Measurements from ENCODE around the gene SAXO2. TPM values are rescaled to one million over a fixed set of nuclear protein-coding genes. Genes with fewer than 3 reads are reported as not detected.
"Not testable (repeated sequence)": the region's sequence is repeated elsewhere in the genome, so short reads cannot be mapped to it uniquely, and the experiment has no call there.

The SAXO2 gene
- total RNA-seq, 3 donors from 2014 or later (not counting 1 experiment from before 2014, with no cell fraction given): 0.83 to 6.5 (median 1.6) TPM

DNA sequence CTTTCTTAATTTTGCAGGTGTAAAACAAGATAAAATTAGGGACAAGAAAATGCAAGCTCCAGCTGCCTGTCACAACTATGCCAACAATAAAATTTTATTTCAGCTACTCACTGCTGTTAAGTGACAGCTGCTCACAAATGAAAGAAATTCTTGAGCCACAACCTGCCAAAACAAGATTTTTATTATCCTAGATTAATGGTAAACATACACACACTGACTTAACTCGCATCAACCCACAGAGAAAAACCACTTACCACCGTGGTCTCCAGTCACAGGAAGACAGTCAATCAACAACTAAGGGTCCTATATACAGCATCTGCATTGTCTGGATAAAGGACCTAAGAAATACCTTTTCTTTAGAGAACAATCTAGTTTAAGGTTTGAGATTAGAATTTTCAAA, 31.4 kb upstream of the SAXO2 start:
- ATAC-seq (no peak), DNase-seq (no peak)
- peaks cover 7% of the 10 kb centered on the region for H3K36me3 Mint-ChIP-seq
- H3K4me1 ChIP-seq (ENCODE audit: control insufficient read depth, insufficient read depth, low read length): no peaks in the 10 kb centered on the region
- H3K4me3 Mint-ChIP-seq: no peak overlapping the region
- TF ChIP-seq, protein P1, sequence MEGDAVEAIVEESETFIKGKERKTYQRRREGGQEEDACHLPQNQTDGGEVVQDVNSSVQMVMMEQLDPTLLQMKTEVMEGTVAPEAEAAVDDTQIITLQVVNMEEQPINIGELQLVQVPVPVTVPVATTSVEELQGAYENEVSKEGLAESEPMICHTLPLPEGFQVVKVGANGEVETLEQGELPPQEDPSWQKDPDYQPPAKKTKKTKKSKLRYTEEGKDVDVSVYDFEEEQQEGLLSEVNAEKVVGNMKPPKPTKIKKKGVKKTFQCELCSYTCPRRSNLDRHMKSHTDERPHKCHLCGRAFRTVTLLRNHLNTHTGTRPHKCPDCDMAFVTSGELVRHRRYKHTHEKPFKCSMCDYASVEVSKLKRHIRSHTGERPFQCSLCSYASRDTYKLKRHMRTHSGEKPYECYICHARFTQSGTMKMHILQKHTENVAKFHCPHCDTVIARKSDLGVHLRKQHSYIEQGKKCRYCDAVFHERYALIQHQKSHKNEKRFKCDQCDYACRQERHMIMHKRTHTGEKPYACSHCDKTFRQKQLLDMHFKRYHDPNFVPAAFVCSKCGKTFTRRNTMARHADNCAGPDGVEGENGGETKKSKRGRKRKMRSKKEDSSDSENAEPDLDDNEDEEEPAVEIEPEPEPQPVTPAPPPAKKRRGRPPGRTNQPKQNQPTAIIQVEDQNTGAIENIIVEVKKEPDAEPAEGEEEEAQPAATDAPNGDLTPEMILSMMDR (IDR thresholded peaks at IDR 0.05): no peak
- H3K27ac ChIP-seq (ENCODE audit: low read length): no peak overlapping the region
- 13% methylated on average over 2 of the region's 2 CpGs for WGBS (ENCODE audit: insufficient coverage)
- H3K36me3 ChIP-seq (ENCODE audit: control insufficient read depth, insufficient read depth, low read length): peaks cover 27% of the 10 kb centered on the region
- intact Hi-C loops (cut with micrococcal nuclease): no loop called here
- H3K27me3 ChIP-seq (ENCODE audit: control insufficient read depth, insufficient read depth, low read length): no peaks in the 10 kb centered on the region
- no peaks in the 10 kb centered on the region for H3K9me3 Mint-ChIP-seq
- H3K27ac Mint-ChIP-seq: peak overlapping the region in 1 of 2 donors; percentile 25
- no peaks in the 10 kb centered on the region for H3K9me3 ChIP-seq (ENCODE audit: control insufficient read depth, insufficient read depth, low read length)
- H3K27me3 Mint-ChIP-seq (ENCODE audit: low read depth in 2 of 2): no peaks in the 10 kb centered on the region
- H3K4me1 Mint-ChIP-seq: peaks cover 12 to 15% of the 10 kb centered on the region in 2 donors
- no peak overlapping the region for H3K4me3 ChIP-seq (ENCODE audit: low read length)

DNA sequence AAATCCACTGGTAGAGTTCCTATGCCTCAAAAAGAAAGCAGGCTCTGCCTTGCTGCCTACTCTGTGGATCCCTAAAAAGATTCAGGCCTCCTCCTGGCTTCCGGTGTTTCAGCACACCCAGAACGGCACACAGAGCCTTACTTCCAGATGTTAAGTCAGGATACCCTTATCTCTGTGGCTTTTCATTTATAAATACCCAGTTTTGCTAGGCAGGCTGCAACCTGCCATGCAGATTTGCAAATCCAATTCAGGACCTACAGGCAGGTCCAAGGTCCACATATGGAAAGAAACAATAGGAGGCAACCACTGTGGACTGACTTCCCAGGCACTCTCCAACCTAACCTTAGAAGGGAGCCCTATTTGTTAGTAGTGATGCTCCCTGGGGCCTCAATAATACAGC, 30.8 kb upstream of the SAXO2 start:
- intact Hi-C loops (cut with micrococcal nuclease): no loop called here
- Histone ChIP-seq H3K4me1 (ENCODE audit: control insufficient read depth, insufficient read depth, low read length) (no peaks in the 10 kb centered on the region), H3K27ac (ENCODE audit: low read length) (no peak overlapping the region), H3K9me3 (ENCODE audit: control insufficient read depth, insufficient read depth, low read length) (no peaks in the 10 kb centered on the region), H3K27me3 (ENCODE audit: control insufficient read depth, insufficient read depth, low read length) (no peaks in the 10 kb centered on the region), H3K36me3 (ENCODE audit: control insufficient read depth, insufficient read depth, low read length) (peaks cover 23% of the 10 kb centered on the region), H3K4me3 (ENCODE audit: low read length) (no peak overlapping the region)
- H3K4me3 Mint-ChIP-seq: no peak overlapping the region
- TF ChIP-seq, protein P1 (IDR thresholded peaks at IDR 0.05): no peak
- peaks cover 12 to 15% of the 10 kb centered on the region in 2 donors for H3K4me1 Mint-ChIP-seq
- no peaks in the 10 kb centered on the region for H3K27me3 Mint-ChIP-seq (ENCODE audit: low read depth in 2 of 2)
- no peak overlapping the region for H3K27ac Mint-ChIP-seq
- peaks cover 1% of the 10 kb centered on the region for H3K36me3 Mint-ChIP-seq
- WGBS (ENCODE audit: insufficient coverage): 95% methylated on average over 2 of the region's 2 CpGs
- H3K9me3 Mint-ChIP-seq: no peaks in the 10 kb centered on the region
- DNase-seq (no peak), ATAC-seq (no peak)

DNA sequence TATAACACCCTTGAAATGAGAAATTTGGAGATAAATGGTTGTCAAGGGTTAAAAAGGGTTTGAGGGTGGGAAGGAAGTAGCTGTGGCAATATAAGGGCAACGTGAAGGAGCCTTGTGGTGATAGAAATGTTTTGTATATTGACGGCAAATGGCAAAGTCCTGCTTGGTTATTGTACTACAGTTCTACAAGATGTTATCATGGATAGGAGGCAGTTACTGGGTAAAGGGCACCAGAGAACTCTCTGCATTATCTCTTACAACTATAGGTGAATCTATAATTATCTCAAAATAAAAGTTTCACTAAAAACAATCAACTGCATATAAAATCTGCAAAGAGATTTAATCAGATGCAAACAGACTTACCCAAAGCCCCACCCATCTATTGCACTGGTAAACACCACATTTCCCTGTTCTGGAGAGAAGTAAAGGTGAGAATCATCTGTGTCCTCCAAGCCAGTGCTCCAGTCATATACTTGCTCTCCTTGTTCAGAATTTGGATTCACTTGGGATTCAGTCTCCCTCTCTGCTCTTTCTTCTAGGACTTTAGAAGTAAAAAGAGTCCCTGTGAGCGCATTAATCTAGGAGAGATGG, 24.6 kb upstream of the SAXO2 start:
- H3K9me3 ChIP-seq (ENCODE audit: control insufficient read depth, insufficient read depth, low read length); H3K36me3 Mint-ChIP-seq; H3K27me3 ChIP-seq (ENCODE audit: control insufficient read depth, insufficient read depth, low read length); ATAC-seq; H3K27me3 Mint-ChIP-seq (ENCODE audit: low read depth in 2 of 2); H3K4me1 ChIP-seq (ENCODE audit: control insufficient read depth, insufficient read depth, low read length); intact Hi-C loops (cut with micrococcal nuclease); H3K9me3 Mint-ChIP-seq; H3K4me3 ChIP-seq (ENCODE audit: low read length); H3K27ac ChIP-seq (ENCODE audit: low read length); H3K27ac Mint-ChIP-seq; DNase-seq; H3K4me3 Mint-ChIP-seq: not testable (repeated sequence)
- H3K36me3 ChIP-seq (ENCODE audit: control insufficient read depth, insufficient read depth, low read length): peaks cover 16% of the 10 kb centered on the region
- peaks cover 3 to 12% of the 10 kb centered on the region in 2 donors for H3K4me1 Mint-ChIP-seq
- 40% methylated on average over 2 of the region's 3 CpGs for WGBS (ENCODE audit: insufficient coverage)

DNA sequence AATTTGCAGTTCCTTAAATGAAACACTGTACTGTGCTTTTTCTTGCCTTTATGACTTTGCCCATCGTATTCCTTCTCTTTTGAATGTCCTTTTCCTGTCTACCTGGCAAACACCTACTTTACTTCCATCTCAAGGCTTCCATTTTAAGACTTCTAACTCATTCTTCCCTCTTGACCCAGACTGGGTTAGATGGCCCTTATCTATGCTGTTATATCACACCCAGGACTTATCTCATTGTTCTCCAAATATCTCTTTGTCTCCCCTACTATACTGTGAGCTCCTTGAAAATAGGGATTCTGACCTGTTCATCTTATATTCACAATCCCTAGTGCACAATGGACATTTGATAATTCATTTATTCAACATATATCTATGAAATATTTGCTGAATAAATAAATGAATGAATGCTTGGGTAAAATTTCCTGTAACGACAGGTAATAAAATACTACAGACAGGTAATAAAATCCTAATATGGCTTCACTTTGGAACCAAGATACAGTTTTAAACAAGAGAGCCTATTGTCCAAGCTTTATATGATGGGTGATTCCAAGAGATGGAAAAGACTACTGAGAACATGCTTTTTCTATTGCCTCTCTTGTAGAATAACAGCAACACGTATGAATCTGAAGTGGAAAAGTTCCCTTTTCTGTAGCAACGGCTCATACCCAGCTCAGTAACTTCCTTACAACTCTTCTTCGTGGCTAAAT, 22.8 kb upstream of the SAXO2 start:
- peaks cover 7% of the 10 kb centered on the region for H3K36me3 Mint-ChIP-seq
- H3K9me3 ChIP-seq (ENCODE audit: control insufficient read depth, insufficient read depth, low read length): no peaks in the 10 kb centered on the region

DNA sequence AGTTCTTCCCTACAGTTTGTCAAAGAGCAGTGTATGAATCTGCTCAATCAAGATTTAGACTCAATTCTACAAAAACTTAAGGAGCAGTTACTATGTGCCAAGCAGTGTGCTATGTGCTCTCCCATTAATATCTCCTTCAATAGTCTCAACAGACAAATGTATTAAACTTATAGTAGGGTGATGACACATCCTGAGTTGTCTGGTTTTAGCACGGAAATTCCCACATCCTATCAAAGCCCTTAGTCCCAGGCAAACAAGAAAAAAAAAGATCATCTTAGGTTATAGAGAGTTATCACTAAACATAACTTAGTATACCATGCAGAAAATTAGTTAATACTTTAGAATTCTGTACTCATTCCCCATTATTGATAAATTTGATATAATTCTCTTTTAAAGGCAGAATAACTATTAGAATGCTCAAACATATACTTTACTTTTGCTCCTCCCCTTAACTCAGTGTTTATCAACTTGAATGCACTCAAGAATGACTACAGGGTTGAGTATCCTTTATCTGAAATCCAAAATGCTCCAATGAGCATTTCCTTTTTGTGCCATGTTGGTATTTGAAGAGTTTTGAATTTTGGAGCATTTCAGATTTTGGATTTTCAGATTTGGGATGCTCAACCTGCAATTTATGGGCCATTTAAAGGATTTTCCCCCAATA, 20.6 kb upstream of the SAXO2 start:
- H3K4me1 ChIP-seq (ENCODE audit: control insufficient read depth, insufficient read depth, low read length); H3K27ac ChIP-seq (ENCODE audit: low read length); ATAC-seq; H3K27me3 Mint-ChIP-seq (ENCODE audit: low read depth in 2 of 2); H3K27me3 ChIP-seq (ENCODE audit: control insufficient read depth, insufficient read depth, low read length); H3K4me3 ChIP-seq (ENCODE audit: low read length); H3K36me3 Mint-ChIP-seq; DNase-seq; H3K27ac Mint-ChIP-seq; intact Hi-C loops (cut with micrococcal nuclease); H3K4me3 Mint-ChIP-seq; H3K9me3 ChIP-seq (ENCODE audit: control insufficient read depth, insufficient read depth, low read length); H3K9me3 Mint-ChIP-seq: not testable (repeated sequence)
- WGBS (ENCODE audit: insufficient coverage): no CpG with 5 or more reads among the region's 1 CpG
- H3K4me1 Mint-ChIP-seq: peaks cover 11 to 24% of the 10 kb centered on the region in 2 donors
- peaks cover 13% of the 10 kb centered on the region for H3K36me3 ChIP-seq (ENCODE audit: control insufficient read depth, insufficient read depth, low read length)

More for the DNA sequence above, 22.8 kb upstream of the SAXO2 start:
- H3K4me3 Mint-ChIP-seq: no peak overlapping the region
- ATAC-seq (no peak), DNase-seq (no peak)
- intact Hi-C loops (cut with micrococcal nuclease): no loop called here
- no peak overlapping the region for H3K27ac Mint-ChIP-seq
- Histone ChIP-seq H3K4me1 (ENCODE audit: control insufficient read depth, insufficient read depth, low read length) (no peaks in the 10 kb centered on the region), H3K27me3 (ENCODE audit: control insufficient read depth, insufficient read depth, low read length) (no peaks in the 10 kb centered on the region), H3K27ac (ENCODE audit: low read length) (no peak overlapping the region), H3K4me3 (ENCODE audit: low read length) (no peak overlapping the region), H3K36me3 (ENCODE audit: control insufficient read depth, insufficient read depth, low read length) (peaks cover 16% of the 10 kb centered on the region)
- peaks cover 0 to 12% of the 10 kb centered on the region in 2 donors for H3K4me1 Mint-ChIP-seq
- H3K9me3 Mint-ChIP-seq: no peaks in the 10 kb centered on the region
- TF ChIP-seq, protein P1 (IDR thresholded peaks at IDR 0.05): no peak
- H3K27me3 Mint-ChIP-seq (ENCODE audit: low read depth in 2 of 2): no peaks in the 10 kb centered on the region
- WGBS (ENCODE audit: insufficient coverage): 100% methylated on average over 2 of the region's 5 CpGs
